GM18873 (cell line): ENCODE results near the gene EFHC1.
"Not testable (repeated sequence)": the region's sequence is repeated elsewhere in the genome, so short reads cannot be mapped to it uniquely, and the experiment has no call there.

Experiments
- ATAC-seq: cut with Tn5 transposase; IDR thresholded peaks from one replicate; pipeline ENCODE4 v1.9.1; 2021; ENCODE audit warnings: mild to moderate bottlenecking, moderate library complexity, moderate number of reproducible peaks; ENCODE audit not compliant: unreplicated experiment, low FRiP score

The EFHC1 gene

DNA sequence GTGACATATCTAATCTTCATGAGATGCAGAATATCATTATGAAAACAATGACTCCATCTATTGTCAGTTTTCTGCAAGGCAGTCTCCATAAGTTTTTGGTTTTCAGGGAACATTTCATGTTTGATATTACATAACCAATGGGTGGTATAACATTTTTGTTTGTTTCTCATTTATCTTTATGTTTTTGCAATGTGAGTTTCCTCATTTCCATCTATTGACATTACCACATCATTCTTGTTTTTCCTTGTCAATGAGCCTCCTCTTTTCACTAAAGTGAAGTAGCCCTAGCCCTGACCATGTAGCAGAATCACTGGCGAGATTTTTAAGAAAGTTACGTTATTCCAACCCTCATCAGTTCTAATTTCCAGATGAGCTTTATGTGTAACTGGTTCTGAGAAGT is 4.4 kb downstream of the EFHC1 start:
- no peak for ATAC-seq

GRCh38 chr6:52426667-52427066 is 6.5 kb downstream of the EFHC1 start:
- no peak for ATAC-seq

DNA sequence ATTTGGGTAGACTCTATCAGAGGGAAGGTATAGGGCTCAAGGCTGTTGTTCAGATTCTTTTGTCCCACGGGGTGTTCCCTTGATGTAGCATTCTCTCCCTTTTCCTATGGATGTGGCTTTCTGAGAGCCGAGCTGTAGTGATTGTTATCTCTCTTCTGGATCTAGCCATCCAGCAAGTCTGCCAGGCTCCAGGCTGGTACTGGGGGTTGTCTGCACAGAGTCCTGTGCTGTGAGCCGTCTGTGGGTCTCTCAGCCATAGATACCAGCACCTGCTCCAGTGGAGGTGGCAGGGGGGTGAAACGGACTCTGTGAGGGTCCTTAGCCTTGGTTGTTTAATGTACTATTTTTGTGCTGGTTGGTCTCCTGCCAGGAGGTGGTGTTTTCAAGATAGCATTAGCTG is 13.2 kb downstream of the EFHC1 start:
- ATAC-seq = not testable (repeated sequence)

- no peak for ATAC-seq
Measured at GRCh38 chr6:52435345-52435744, 15.2 kb downstream of the EFHC1 start.

GRCh38 chr6:52438926-52439325 is 18.8 kb downstream of the EFHC1 start:
- ATAC-seq = no peak

GRCh38 chr6:52454556-52454955 is 34.4 kb downstream of the EFHC1 start:
- ATAC-seq = no peak

DNA sequence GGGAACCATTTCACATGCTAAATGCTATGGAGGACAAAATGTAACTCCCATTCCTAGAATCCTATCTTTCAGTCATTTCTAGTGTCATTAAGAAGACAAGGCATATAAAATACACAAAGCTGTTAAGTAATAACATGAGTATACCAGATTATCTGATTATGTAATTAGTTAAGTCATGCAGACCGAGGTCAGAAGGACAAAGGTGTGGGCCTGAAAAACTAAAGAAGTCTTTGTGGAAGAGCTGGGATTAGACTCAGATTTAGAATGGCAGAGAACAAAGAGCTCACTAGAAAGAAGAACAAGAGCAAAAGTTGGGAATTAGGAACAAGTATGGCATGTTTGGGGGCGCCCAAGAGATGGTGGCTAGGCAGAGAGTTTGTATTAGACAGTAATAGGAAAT is 37.0 kb downstream of the EFHC1 start:
- ATAC-seq = no peak

DNA sequence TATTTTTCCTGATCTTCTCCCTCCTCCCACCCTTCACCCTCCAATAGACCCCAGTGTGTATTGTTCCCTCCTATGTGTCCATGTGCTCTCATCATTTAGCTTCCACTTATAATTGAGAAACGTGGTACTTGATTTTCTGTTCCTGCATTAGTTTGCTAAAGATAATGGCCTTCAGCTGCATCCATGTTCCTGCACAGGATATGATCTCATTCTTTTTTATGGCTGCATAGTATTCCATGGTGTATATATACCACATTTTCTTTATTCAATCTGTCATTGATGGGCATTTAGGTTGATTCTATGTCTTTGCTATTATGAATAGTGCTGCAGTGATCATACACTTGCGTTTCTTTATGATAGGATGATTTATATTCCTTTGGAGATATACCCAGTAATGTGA is 41.1 kb downstream of the EFHC1 start:
- ATAC-seq = not testable (repeated sequence)

GRCh38 chr6:52474173-52474572 is 54.0 kb downstream of the EFHC1 start:
- ATAC-seq = no peak

GRCh38 chr6:52475307-52475706 is 55.2 kb downstream of the EFHC1 start:
- ATAC-seq = no peak

DNA sequence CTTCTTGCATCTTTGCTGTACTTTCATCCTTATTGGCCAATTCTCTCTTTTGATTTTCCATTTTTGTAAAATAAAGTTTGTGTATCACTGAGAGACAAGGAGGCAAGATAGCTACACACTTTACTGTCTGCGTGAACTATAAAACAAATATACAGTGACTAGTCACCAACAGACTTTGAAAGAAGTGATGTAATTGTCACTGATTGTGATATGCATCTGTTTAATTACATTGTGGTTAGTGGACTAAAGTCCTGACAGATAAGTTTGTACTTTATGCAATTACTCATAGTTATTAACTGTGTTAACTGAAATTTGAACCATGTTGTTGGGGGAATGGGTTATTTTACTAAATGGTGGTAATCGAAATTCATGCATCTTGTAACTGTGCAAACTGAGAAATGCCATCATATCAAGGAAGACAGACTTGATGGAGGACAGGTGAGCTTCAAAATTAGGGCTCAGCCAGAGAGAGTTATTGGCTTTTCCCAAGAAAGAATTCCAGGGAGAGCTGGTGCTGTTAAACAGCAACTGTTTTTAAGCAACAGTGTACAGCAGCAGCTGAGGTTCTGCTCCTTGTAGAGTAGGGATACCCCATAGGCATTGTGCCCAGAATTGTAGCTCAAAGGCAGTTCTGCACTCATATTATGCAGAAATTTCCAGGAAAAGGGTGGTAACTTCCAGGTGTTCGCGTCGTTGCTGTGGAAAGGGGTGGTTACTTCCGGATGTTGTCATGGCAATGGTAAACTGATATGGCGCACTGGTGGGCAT is 62.9 kb downstream of the EFHC1 start:
- no peak for ATAC-seq

DNA sequence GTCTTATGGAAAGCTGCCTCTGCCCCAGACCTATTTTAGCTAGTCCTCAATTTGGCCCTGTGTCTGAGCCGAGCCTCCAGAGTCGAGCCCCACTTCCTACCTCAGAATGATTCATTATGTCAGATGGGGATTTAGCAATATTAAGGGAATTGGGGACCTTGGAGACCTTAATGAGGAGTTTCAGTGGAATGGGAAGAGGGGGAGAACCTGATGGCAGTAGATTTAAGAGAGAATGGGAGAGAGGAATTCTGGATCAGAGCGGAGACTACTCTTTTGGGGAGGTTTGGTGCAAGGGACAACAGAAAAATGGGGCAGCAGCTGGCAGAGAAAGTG is 63.5 kb downstream of the EFHC1 start:
- no peak for ATAC-seq

GRCh38 chr6:52489881-52490280 is 69.7 kb downstream of the EFHC1 start:
- no peak for ATAC-seq

GRCh38 chr6:52491203-52492069 is 71.3 kb downstream of the EFHC1 start:
- peak; percentile 68 for ATAC-seq

DNA sequence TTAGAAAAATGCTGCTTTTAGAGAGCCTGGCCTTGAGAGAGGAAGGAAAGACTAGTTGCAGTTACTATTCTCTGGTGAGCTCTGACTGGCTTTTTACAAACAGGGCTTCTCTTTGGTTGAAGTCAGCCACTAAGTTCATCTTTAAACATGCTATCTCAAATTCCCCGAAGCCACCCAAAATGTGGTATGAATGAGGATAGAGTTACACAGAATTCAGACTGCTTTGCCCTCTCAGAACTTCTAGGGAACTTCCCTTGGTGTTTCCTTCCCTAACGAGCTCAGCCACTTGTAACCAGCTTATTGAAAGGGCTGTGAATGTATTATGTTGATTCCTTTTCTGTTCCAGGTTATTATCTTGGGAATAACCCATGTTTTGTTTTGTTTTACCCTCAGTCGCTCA is 73.5 kb downstream of the EFHC1 start:
- no peak for ATAC-seq

- no peak for ATAC-seq
Measured at GRCh38 chr6:52494298-52495072, 74.3 kb downstream of the EFHC1 start.

GRCh38 chr6:52495922-52496321 is 75.8 kb downstream of the EFHC1 start:
- no peak for ATAC-seq

GRCh38 chr6:52496631-52497030 is 76.5 kb downstream of the EFHC1 start:
- no peak for ATAC-seq

DNA sequence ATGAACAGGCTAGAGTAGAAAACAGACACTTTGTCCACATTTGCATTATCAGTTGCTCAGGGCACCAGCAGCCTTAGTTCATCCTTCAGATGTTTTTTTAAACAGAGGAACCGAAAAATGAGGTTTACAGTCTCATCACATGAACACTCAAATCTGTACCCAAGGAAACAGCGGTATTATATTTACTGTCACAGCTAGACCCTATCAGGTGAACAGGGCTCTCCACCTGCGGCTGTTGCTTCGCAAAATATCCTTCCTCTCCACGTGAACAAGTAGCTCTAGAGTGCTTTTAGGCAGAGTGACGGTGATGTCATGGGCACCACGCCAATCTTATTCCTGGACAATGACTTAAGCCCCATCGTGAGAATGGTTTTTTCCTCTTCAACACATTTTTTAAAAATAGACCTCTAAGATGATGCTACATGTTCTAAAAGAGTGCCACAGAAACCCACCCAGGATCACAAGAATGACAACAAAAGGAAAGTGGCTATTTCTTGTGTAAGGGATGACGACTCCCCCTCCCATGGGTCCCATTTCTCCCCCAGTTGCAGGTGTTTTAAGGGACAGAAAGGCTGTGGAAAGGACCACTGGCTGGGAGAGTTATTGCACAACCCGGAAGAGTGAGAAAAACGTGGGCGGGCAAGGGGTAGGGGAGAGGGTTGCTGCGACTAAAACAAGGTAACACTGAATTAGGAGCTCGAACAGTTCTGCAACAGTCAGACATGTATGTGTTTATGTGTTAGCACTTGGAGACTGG is 77.7 kb downstream of the EFHC1 start:
- peak; percentile 81 for ATAC-seq

GRCh38 chr6:52498538-52499017 is 78.4 kb downstream of the EFHC1 start:
- ATAC-seq = peak; percentile 52
